OCI-M2 (cell line): ENCODE results near the gene FBRSL1.

Source experiments
- DNase-seq: peaks from one replicate; lab custom pipeline; 2025; ENCODE audit not compliant: unreplicated experiment; lab: John Stamatoyannopoulos, UW

The FBRSL1 gene

DNA sequence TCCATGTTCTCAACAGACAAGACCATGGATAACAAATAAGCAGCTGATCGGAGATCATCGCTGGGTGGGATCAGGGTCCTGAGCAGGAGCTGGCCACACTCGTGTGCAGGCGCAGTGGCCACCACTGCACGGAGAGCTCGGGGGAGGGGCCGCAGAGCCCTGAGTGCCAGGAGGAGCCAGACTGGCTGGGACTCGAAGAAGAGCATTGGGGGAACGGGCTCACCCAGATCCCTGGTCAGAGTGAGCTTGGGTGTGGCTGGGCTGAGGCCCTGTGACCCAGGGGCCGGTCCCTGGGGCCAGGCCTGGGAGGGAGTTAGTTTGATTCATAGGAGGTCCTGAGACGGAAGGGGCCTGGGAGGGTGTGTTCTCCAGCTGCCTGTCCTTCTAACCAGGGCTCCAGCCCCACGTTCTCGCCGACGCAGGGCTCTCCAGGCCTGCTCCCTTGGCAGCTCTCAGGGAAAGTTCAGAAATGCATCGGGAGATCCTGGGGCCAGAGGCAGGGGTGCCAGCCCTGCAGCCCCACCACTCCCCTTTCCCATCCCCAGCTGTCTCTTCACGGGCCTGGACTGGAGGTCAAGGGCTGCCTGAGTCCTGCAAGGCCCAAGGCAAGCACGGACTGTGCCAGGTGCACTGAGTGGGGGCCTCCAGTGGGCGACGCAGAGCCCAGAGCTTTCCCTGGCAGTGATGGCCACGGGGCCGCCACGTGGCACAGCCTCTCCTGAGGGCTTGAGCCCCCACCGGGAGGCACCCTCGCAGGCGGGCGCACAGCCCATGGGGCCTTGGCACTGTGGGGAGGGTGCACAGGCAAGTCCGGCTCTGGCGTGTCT lies 48.1 kb downstream of the FBRSL1 start:
- DNase-seq: no peak

- no peak for DNase-seq
Observed at GRCh38 chr12:132538663-132538990, 48.7 kb downstream of the FBRSL1 start.

- no peak for DNase-seq
Observed at GRCh38 chr12:132539016-132539773, 49.2 kb downstream of the FBRSL1 start.

- no peak for DNase-seq
Observed at GRCh38 chr12:132540436-132540835, 50.5 kb downstream of the FBRSL1 start.

GRCh38 chr12:132541200-132541599 lies 51.2 kb downstream of the FBRSL1 start:
- DNase-seq: no peak

DNA sequence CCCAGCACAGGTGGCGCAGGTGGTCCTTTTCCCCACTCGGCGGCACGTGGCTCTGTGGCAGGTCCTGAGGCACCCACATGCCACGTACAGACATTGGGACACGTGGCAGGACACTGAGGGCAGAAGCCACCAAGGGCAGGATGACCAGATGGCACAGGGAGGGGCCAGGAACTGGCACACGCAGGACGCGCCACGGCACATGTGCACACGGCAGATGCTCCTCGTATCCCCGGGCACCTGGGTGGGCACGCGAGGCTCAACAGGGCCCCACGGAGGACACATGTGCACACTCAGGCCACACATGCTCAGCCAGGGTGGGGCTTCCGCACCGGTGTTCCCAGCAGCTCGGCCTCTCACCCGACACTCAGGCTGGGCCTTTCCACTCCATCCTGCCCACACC lies 52.0 kb downstream of the FBRSL1 start:
- DNase-seq: no peak

GRCh38 chr12:132542661-132543060 lies 52.7 kb downstream of the FBRSL1 start:
- no peak for DNase-seq

DNA sequence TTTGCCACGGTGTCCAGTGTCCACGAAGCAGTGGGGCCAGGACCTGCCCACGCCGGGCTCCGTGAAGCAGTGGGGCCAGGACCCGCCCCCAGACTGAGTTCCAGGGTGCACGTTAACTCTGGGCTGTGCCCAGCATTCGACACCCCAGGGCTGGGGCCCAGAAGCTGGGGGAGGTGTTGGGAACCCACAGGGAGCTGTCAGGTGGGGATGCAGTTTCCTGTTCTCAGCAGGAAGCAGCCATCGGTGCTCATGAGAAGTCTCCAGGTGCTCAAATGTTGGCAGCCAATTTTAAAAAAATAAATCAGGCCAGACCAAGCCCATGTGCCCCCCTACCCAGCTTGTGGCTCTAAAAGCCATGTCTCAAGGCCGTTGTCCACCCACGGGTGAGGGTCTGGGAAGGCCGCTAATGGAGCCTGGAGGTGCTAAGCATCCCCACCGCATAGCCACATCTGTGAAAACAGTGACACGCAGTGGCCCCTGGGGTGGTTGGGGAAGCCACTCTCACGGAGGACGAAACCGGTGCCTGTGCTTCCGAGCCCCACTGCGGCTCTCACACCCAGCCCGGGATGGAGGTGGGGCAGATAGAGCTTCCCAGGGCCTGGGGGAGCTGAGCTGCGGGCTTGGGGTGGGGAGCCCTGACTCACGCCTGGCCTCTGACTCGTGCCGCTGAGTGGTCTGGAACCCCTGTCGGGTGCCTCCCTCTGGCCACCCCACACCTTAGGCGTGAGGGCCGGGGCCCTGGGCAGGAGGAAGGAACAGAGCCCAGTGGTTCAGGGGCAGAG lies 53.5 kb downstream of the FBRSL1 start:
- no peak for DNase-seq

DNA sequence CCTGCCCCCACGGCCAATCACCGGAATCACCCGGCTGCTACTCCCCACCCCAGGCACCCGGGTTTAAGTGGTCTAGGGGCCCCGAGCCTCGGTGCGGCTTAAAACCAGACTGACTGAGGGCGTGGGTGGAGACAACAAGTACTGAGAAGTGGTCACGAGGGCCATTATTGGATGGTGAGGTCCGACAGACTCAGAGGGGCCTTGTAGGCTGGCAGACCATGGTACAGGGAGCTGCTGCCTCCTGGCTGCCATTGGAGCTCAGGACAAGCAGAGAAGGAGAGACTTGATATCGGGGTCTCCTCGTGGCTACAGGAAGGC lies 54.1 kb downstream of the FBRSL1 start:
- DNase-seq: no peak

GRCh38 chr12:132544498-132544897 lies 54.5 kb downstream of the FBRSL1 start:
- DNase-seq: no peak

DNA sequence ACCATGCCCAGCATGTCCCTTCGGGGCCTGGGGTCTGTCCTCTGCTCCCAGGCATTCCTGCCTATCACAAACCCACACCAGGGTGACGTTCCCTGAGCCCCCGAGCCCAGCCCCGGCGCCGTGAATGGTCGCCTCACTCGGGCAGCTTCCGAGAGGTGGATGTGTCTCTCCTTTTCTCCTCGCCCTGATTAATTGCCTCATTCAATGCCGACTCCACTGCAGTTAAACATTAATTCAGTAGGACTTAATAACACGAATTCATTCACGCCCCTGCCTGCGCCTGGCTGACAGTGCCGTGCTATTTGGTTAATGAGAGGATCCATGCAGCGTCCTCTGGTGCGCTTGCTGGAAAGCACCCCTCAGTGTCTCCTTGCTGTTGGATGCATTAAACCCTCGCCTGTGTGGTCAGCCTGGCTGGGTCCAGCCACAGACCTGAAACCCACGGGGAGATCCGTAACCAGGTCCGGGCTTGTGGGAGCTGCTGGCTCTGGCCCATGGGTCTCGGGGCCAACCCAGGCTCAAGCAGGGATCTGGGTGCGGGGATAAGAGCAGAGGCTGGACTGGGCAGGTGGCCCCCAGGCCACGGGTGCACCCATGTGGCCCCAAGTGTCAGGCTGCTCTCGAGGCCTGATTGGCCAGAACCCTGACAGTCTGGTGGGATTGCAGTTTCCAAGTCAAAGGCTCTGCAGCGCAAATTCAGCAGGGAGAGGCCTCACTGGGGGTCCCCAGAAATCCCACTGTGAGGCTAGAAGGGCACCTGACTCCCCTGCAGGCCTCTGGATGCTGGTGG lies 55.4 kb downstream of the FBRSL1 start:
- DNase-seq: no peak

DNA sequence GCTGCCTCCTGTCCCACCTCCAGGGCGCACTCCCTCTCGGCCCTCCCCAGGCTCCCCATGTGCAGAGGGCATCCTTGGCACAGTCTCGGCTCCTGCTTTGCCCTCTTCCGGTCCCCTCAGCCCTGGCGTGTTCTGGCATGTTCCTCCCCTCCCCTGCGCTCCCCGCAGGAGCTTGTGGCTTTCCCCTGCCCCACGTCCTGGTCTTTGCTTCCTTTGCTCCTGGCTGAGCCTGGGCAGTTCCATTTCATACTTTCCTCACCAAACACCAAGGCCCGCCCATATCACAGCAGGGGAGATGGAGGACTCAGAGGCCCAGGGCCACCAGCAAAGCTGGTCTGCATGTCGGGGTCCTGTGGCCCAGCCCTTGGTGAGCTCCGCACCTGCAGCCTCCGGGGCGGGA lies 56.0 kb downstream of the FBRSL1 start:
- no peak for DNase-seq

GRCh38 chr12:132546647-132547046 lies 56.7 kb downstream of the FBRSL1 start:
- no peak for DNase-seq

DNA sequence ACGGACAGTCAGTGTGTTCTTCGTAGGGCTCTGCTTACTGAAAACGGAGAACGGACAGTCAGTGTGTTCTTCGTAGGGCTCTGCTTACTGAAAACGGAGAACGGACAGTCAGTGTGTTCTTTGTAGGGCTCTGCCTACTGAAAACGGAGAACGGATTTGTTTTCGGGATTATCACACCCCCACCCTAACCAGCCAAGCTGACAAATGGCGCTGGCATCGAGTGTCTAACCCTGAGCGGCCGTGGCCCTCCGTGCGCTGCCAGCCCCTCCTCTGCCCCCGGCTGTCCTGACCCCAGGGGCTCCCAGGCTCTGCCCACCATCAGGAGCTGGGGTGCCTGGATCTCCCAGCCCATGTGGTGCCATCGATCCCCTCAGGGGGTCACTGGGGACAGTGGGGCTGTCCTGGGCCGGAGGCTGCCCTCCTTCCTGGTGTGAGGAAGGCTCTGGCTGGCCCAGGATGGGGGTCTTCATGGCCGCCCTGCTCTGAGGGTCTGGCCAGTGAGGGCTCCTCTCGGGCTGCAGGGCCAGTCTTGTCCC lies 57.3 kb downstream of the FBRSL1 start:
- no peak for DNase-seq

GRCh38 chr12:132548430-132549058 lies 58.6 kb downstream of the FBRSL1 start:
- DNase-seq: no peak

DNA sequence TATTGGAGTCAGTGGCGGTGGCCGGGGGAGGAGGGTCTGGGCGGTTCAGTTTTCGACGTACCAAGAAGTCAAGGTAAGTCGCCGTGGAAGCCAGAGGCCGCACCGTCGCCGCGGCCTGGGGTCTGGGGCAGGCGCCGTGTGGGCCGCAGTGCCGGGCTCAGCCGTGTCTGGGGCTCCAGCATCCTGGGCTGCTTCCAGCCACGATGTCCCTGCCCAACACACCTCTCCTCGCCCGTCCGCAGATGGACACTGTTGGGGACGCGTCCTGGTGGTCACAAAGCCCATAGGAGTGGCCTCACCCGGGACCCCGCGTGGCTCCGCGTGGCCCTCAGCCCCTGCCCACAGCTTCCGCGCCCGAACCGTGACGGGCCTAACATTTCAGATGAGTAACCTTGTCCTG lies 59.1 kb downstream of the FBRSL1 start:
- no peak for DNase-seq

- no peak for DNase-seq
Observed at GRCh38 chr12:132550014-132550802, 60.3 kb downstream of the FBRSL1 start.

- no peak for DNase-seq
Observed at GRCh38 chr12:132550830-132551640, 61.1 kb downstream of the FBRSL1 start.

DNA sequence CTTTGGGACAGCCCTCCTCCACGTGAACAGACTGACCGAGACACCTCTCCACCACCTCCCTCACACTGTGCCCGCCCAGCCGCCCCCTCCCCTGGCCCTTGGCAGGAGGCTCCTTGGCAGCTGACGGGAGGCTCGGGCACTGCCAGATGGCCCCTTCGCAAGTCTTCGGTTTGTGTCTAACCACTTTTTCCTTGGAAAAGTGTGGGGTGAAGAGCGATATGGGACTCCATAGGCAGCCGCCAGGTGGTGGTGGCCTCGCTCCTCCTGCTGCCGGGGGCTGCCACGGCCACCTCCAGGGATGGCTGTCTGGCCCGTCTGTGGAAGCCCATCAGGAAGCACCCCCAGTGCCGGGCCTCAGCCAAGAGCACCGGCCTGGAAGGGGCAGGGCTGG lies 61.7 kb downstream of the FBRSL1 start:
- DNase-seq: no peak
